Thymus (tissue), 11 donors: ENCODE measurements around the gene BCL2L1. TPM values are rescaled to one million over a fixed set of nuclear protein-coding genes. Genes with fewer than 3 reads are reported as not detected.
"Not testable (repeated sequence)": the region's sequence is repeated elsewhere in the genome, so short reads cannot be mapped to it uniquely, and the experiment has no call there.

ENCODE experiments used
- DNase-seq, 9 donors: peaks; one replicate each; pipeline ENCODE4 v3.0.0-alpha.2; 2013; ENCODE audit warnings: low spot score in 9 of 9, low read depth in 6 of 9, missing footprints in 1 of 9
- H3K27ac ChIP-seq, 2 donors: one replicate each; pipeline ENCODE4 v1.5.1; 2013; ENCODE audit warnings: control low read depth in 1 of 2, low read depth in 1 of 2, low read length in 1 of 2, mild to moderate bottlenecking in 1 of 2, moderate library complexity in 1 of 2
- H3K27me3 ChIP-seq, 2 donors: one replicate each; pipeline ENCODE4 v1.5.1; 2013; ENCODE audit warnings: low read length in 1 of 2; ENCODE audit not compliant: control insufficient read depth in 2 of 2, insufficient read depth in 1 of 2
- H3K36me3 ChIP-seq, 2 donors: one replicate each; pipeline ENCODE4 v1.5.1; 2013; ENCODE audit warnings: low read length in 1 of 2, mild to moderate bottlenecking in 1 of 2, moderate library complexity in 1 of 2; ENCODE audit not compliant: control insufficient read depth in 2 of 2, insufficient read depth in 2 of 2
- H3K4me1 ChIP-seq, 2 donors: one replicate each; pipeline ENCODE4 v1.5.1; 2013; ENCODE audit warnings: low read length in 2 of 2; ENCODE audit not compliant: control insufficient read depth in 2 of 2, insufficient read depth in 2 of 2
- H3K4me3 ChIP-seq, 2 donors: one replicate each; pipeline ENCODE4 v1.5.1; 2013; ENCODE audit warnings: low read length in 2 of 2, control low read depth in 1 of 2, mild to moderate bottlenecking in 1 of 2
- H3K9me3 ChIP-seq, 2 donors: one replicate each; pipeline ENCODE4 v1.5.1; 2013; ENCODE audit warnings: low read length in 1 of 2, mild to moderate bottlenecking in 1 of 2; ENCODE audit not compliant: control insufficient read depth in 2 of 2, insufficient read depth in 1 of 2
- WGBS: extraction: QIAGEN DNeasy Blood & Tissue Kit; methylation state at CpG from one replicate; pipeline ENCODE4 v1.1.7; 2013; 5-methylcytosine and 5-hydroxymethylcytosine counted together
- polyA plus RNA-seq: library from polyadenylated mRNA; stranded (reverse); fragments of 200-250 nt; gene quantifications from one replicate; pipeline ENCODE4 v1.2.3, GENCODE V29; 2013
- total RNA-seq: library from RNA; stranded (reverse); fragments of 120-200 nt; gene quantifications from one replicate; pipeline ENCODE4 v1.2.4, GENCODE V29; 2013
- donor health status: healthy.

BCL2L1 gene
- total and polyA plus RNA-seq, 2 donors, result 58.3 to 120 TPM

DNA sequence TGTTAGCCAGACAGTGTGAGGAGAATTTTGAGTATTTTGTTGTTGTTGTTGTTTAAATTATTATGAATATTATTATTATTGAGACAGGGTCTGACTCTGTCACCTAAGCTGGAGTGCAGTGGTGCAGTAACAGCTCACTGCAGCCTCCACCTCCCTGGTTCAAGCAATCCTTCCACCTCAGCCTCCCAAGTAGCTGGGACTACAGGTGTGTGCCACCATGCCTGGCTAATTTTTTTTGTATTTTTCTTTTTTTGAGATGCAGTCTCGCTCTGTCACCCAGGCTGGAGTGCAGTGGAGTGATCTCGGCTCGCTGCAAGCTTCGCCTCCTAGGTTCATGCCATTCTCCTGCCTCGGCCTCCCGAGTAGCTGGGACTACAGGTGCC lies 99.6 kb downstream of the BCL2L1 start:
- H3K4me3 ChIP-seq, H3K27me3 ChIP-seq, H3K4me1 ChIP-seq, DNase-seq, H3K36me3 ChIP-seq, H3K27ac ChIP-seq, H3K9me3 ChIP-seq: not testable (repeated sequence)
- 99% methylated on average over 6 of the region's 6 CpGs for WGBS

DNA sequence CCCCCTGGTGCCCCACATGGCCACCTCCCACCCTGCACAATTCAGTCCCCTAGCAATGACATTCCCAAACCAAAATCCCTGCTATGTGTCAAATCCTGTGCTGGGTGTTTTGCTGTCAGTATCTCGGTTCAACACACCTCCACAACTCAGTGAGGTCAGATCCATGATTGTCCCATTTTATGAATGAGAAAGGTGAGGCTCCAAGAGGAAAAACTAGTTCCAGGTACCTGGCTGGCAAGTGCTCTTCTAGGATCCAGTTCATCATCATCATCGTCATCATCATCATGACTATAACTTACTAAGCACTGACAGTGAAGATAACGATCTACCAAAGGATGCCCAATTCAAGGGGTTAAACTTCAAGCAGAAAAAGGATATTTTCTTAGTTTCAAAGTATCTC lies 102.4 kb downstream of the BCL2L1 start:
- Histone ChIP-seq H3K4me1 (no peaks in the 10 kb centered on the region), H3K9me3 (no peaks in the 10 kb centered on the region), H3K27ac (no peak overlapping the region), H3K27me3 (no peaks in the 10 kb centered on the region), H3K36me3 (no peaks in the 10 kb centered on the region), H3K4me3 (no peak overlapping the region)
- WGBS, result 93% methylated on average over 3 of the region's 3 CpGs
- DNase-seq, result no peak

- DNase-seq, result no peak
- Histone ChIP-seq H3K27me3 (no peaks in the 10 kb centered on the region), H3K36me3 (no peaks in the 10 kb centered on the region), H3K9me3 (no peaks in the 10 kb centered on the region), H3K4me3 (no peak overlapping the region), H3K4me1 (peaks cover 2% of the 10 kb centered on the region in 2 donors), H3K27ac (peak overlapping the region in 1 of 2 donors; percentile 52)
- 67% methylated on average over 6 of the region's 6 CpGs for WGBS
These were observed 105.1 kb downstream of the BCL2L1 start for GRCh38 chr20:31617432-31618104.

DNA sequence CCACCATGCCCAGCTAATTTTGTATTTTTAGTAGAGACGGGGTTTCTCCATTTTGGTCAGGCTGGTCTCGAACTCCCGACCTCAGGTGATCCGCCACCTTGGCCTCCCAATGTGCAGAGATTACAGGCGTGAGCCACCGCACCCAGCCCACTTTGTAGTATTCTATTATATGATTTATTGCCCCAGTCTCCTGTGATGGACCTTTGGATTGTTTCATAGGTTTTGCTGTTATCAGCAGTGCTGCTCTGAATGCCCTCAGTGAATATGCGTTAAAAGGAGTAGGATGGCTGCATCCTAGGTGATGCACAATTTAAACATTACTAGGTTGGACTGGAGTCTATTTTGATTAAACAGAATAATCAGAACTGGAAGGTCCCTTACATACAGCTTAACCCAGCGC lies 107.3 kb downstream of the BCL2L1 start:
- no peaks in the 10 kb centered on the region for H3K36me3 ChIP-seq
- 98% methylated on average over 8 of the region's 8 CpGs for WGBS
- no peaks in the 10 kb centered on the region for H3K27me3 ChIP-seq
- no peak overlapping the region for H3K4me3 ChIP-seq
- no peak overlapping the region for H3K27ac ChIP-seq
- no peaks in the 10 kb centered on the region for H3K9me3 ChIP-seq
- no peak for DNase-seq
- peaks cover 2 to 11% of the 10 kb centered on the region in 2 donors for H3K4me1 ChIP-seq

Other genes with a start within 250 kb of the BCL2L1 start
- not detected for gene DEFB124, start 247.7 kb downstream of the BCL2L1 start, total RNA-seq
- 0.23 TPM for gene DEFB124, start 247.7 kb downstream of the BCL2L1 start, polyA plus RNA-seq
- gene REM1, start 247.6 kb downstream of the BCL2L1 start, total RNA-seq, result 0.99 TPM
- 1.2 TPM for gene REM1, start 247.6 kb downstream of the BCL2L1 start, polyA plus RNA-seq
- 23.9 TPM for gene HM13, start 208.4 kb downstream of the BCL2L1 start, total RNA-seq
- gene HM13, start 208.4 kb downstream of the BCL2L1 start, polyA plus RNA-seq, result 87.5 TPM
- 39.4 TPM for gene ID1, start 117.6 kb downstream of the BCL2L1 start, total RNA-seq
- gene ID1, start 117.6 kb downstream of the BCL2L1 start, polyA plus RNA-seq, result 138 TPM
- gene COX4I2, start 85.0 kb downstream of the BCL2L1 start, total RNA-seq, result 4.1 TPM
- 5.4 TPM for gene COX4I2, start 85.0 kb downstream of the BCL2L1 start, polyA plus RNA-seq
- gene TPX2, start 16.4 kb upstream of the BCL2L1 start, total RNA-seq, result 75.6 TPM
- gene TPX2, start 16.4 kb upstream of the BCL2L1 start, polyA plus RNA-seq, result 8.2 TPM
- 0.66 TPM for gene MYLK2, start 96.5 kb upstream of the BCL2L1 start, total RNA-seq
- gene MYLK2, start 96.5 kb upstream of the BCL2L1 start, polyA plus RNA-seq, result 1.4 TPM
- 4.7 TPM for gene FOXS1, start 122.7 kb upstream of the BCL2L1 start, total RNA-seq
- 1.2 TPM for gene FOXS1, start 122.7 kb upstream of the BCL2L1 start, polyA plus RNA-seq
- gene DUSP15, start 147.7 kb upstream of the BCL2L1 start, total RNA-seq, result 0.76 TPM
- gene DUSP15, start 147.7 kb upstream of the BCL2L1 start, polyA plus RNA-seq, result 1.6 TPM
- gene TTLL9, start 147.8 kb upstream of the BCL2L1 start, total RNA-seq, result 0.05 TPM
- gene TTLL9, start 147.8 kb upstream of the BCL2L1 start, polyA plus RNA-seq, result 0.46 TPM
- 11.1 TPM for gene PDRG1, start 229.2 kb upstream of the BCL2L1 start, total RNA-seq
- 16.4 TPM for gene PDRG1, start 229.2 kb upstream of the BCL2L1 start, polyA plus RNA-seq
- under 0.01 TPM for gene XKR7, start 245.3 kb upstream of the BCL2L1 start, total RNA-seq
- gene XKR7, start 245.3 kb upstream of the BCL2L1 start, polyA plus RNA-seq, result 0.02 TPM